GM13977 (cell line): ENCODE data around the gene KLHL18.

ENCODE experiments used
- DNase-seq: peaks from one replicate; pipeline ENCODE4 v3.0.0; 2012; ENCODE audit warnings: low spot score
- CTCF ChIP-seq: IDR thresholded peaks from 2 replicates; pipeline ENCODE4 v1.5.1; 2012; ENCODE audit warnings: mild to moderate bottlenecking, control low read depth; ENCODE audit not compliant: insufficient read depth; ENCODE audit errors: extremely low read depth, missing control alignments
- in situ Hi-C: fragments of 300-500 bp; cut with MboI; formaldehyde crosslinking; loops from one replicate; pipeline ENCODE4 v1.12.0; 2022; ENCODE audit warnings: low sequenced_read_pairs, low pct_unique_long_range_greater_than_20kb, mixed read lengths, inconsistent platforms; ENCODE audit not compliant: unreplicated experiment

Gene KLHL18

DNA sequence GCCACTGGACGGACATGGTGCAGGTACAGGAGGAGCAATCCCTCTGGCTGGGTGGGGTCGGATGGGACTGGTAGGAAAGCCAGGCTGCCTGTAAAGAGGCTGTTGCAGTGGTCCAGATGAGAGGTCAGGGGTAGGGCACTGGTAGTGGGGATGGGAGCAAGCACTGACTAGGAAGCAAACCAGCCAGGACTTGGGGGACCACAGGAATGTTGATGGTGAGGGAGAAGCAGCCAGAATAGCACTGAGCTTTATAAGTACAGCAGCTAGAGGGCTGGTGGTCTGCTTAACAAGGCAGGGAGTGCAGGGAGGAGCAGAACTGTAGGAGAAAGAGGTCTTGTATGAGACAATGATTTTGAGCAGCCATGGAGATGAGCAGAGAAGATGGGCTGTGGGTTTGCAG lies 59.4 kb downstream of the KLHL18 start:
- in situ Hi-C loops = no loop called here

DNA sequence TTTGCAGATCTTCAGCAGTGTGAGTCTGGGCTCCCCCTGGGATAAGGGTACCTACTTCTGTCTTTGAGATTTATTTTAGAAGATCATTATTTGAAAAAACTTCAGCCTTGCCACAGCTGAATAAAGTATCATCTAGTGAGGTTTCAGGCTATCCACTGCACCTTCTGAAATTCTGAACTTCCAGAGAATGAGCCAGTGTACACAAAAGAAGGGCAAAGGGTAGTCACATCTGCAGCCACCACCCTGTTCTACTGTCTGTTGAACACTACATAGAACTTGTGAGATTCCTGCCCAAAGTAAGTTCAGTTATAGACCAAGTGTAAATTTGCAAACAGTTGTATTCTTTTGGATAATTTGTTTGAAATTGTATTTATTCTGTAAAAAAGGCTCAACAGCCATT lies 60.1 kb downstream of the KLHL18 start:
- in situ Hi-C loops = no loop called here
- no peak for DNase-seq
- TF ChIP-seq CTCF = no peak

More for the DNA sequence above, 59.4 kb downstream of the KLHL18 start:
- DNase-seq = no peak
- no peak for TF ChIP-seq CTCF

DNA sequence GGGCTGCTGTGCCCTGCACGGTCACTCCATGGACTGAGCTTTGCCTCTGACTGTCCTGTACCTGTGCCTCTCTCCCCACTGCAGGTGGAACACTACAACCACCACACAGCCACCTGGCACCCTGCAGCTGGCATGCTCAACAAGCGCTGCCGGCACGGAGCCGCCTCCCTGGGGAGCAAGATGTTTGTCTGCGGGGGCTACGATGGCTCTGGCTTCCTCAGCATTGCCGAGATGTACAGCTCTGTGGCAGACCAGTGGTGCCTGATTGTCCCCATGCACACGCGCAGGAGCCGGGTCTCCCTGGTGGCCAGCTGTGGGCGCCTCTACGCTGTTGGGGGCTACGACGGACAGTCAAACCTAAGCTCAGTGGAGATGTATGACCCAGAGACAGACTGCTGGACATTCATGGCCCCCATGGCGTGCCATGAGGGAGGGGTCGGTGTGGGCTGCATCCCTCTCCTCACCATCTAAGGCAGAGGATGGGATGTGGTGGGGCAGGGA lies 60.8 kb downstream of the KLHL18 start:
- in situ Hi-C loops = no loop called here
- no peak for DNase-seq
- no peak for TF ChIP-seq CTCF

GRCh38 chr3:47344971-47345370 lies 62.2 kb downstream of the KLHL18 start:
- in situ Hi-C loops = no loop called here
- no peak for TF ChIP-seq CTCF
- no peak for DNase-seq

GRCh38 chr3:47347217-47347801 lies 64.6 kb downstream of the KLHL18 start:
- peak; percentile 76 for DNase-seq
- no peak for TF ChIP-seq CTCF
- in situ Hi-C loops = no loop called here

DNA sequence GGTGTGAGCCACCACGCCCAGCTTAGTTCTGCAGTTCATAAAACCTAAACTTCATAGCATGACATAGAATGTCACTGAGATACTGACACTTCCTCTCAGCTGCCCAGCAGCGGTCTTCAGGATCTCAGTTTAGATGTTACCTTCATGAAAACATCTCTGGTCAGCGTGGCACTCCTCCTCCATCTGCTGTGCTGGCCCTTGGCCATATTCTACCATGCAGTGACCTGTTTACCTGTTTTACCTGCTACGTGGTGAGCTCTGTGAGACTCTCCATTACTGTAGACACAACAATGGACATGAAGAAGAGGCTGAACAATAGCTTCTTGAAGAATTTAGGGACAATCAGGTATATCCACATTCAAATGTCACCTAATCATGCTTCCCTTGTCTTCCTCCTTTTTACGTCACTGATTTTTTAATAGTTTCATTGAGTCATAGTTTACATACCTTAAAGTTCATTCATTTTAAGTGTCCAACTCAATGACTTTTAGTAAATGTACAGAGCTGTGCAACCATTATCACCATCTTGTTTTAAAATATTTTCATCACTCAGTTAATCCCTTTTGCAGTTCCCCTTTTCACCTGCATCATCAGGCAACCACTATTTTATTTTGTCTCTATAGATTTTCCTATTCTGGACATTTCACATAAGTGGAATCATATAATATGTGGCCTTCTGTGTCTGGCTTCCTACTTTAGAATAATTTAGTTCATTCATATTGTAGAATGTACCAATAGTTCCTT lies 65.8 kb downstream of the KLHL18 start:
- no peak for TF ChIP-seq CTCF
- no peak for DNase-seq
- in situ Hi-C loops = no loop called here
